HepG2 (cell line): ENCODE results near the gene STX5. TPM values are rescaled to one million over a fixed set of nuclear protein-coding genes. Genes with fewer than 3 reads are reported as not detected.

Source experiments
- EP300 ChIP-seq, 3 experiments: sonication (generic) in 1 of 3; formaldehyde crosslinking in 1 of 3; IDR thresholded peaks; 2 replicates each; pipeline versions ENCODE4 v1.5.1 to v1.6.1; 2011 to 2020; ENCODE audit warnings: low read depth in 2 of 3, low read length in 2 of 3, borderline replicate concordance in 1 of 3, improper control_type of control experiment in 1 of 3, mild to moderate bottlenecking in 1 of 3, missing genetic modification reagents in 1 of 3, moderate library complexity in 1 of 3
- IKZF4 ChIP-seq: sonication (generic); formaldehyde crosslinking; IDR thresholded peaks from 2 replicates; pipeline ENCODE4 v1.5.1; 2020; ENCODE audit warnings: borderline replicate concordance, mild to moderate bottlenecking, low read depth, missing genetic modification reagents; ENCODE audit errors: not compliant biosample characterization
- MXD4 ChIP-seq: IDR thresholded peaks from 2 replicates; pipeline ENCODE4 v1.6.1; 2016; ENCODE audit warnings: mild to moderate bottlenecking, missing biosample characterization, missing genetic modification reagents
- POLR2G ChIP-seq: fragments of 200-400 bp; formaldehyde crosslinking; IDR thresholded peaks from 2 replicates; pipeline ENCODE4 v1.6.1; 2018; ENCODE audit warnings: mild to moderate bottlenecking, low read depth, low read length, moderate library complexity
- RFX3 ChIP-seq: IDR thresholded peaks from 2 replicates; pipeline ENCODE4 v1.6.1; 2016; ENCODE audit warnings: missing biosample characterization, missing genetic modification reagents
- RXRB ChIP-seq: IDR thresholded peaks from 2 replicates; pipeline ENCODE4 v1.6.1; 2016; ENCODE audit warnings: borderline replicate concordance, missing genetic modification reagents, missing compliant biosample characterization
- SMYD3 ChIP-seq: sonication (generic); formaldehyde crosslinking; IDR thresholded peaks from 2 replicates; pipeline ENCODE4 v1.8.1; 2023; ENCODE audit warnings: mild to moderate bottlenecking, missing genetic modification reagents
- STAG1 ChIP-seq: sonication (generic); formaldehyde crosslinking; IDR thresholded peaks from 2 replicates; pipeline ENCODE4 v1.4.0; 2020; ENCODE audit warnings: missing genetic modification reagents
- U2AF1 ChIP-seq: fragments of 200-400 bp; formaldehyde crosslinking; optimal IDR thresholded peaks from 2 replicates; pipeline ENCODE3; 2017; ENCODE audit warnings: mild to moderate bottlenecking, low read depth, low read length
- ZNF17 ChIP-seq: sonication (generic); formaldehyde crosslinking; IDR thresholded peaks from 2 replicates; pipeline ENCODE4 v1.5.0; 2020; ENCODE audit warnings: mild to moderate bottlenecking, missing genetic modification reagents
- ZNF260 ChIP-seq: sonication (generic); formaldehyde crosslinking; IDR thresholded peaks from 2 replicates; pipeline ENCODE4 v1.4.0; 2020; ENCODE audit warnings: missing genetic modification reagents, low read depth, mild to moderate bottlenecking, borderline replicate concordance
- ZNF615 ChIP-seq: sonication (generic); formaldehyde crosslinking; IDR thresholded peaks from 2 replicates; pipeline ENCODE4 v1.5.0; 2020; ENCODE audit warnings: mild to moderate bottlenecking, missing genetic modification reagents, borderline replicate concordance
- ZNF678 ChIP-seq: sonication (generic); formaldehyde crosslinking; IDR thresholded peaks from 2 replicates; pipeline ENCODE4 v1.4.0; 2020; ENCODE audit warnings: mild to moderate bottlenecking, missing genetic modification reagents
- ZNF761 ChIP-seq: sonication (generic); formaldehyde crosslinking; conservative IDR thresholded peaks from 2 replicates; pipeline ENCODE4 v1.4.0; 2020; ENCODE audit warnings: mild to moderate bottlenecking, missing genetic modification reagents
- polyA plus RNA-seq, 8 experiments: library from polyadenylated mRNA; depleted of rRNA in 3 of 8; stranded (reverse) in 7 of 8; unstranded in 1 of 8; fragments of >200 nt; fragmentation: Illumina TruSeq in 4 of 8; extraction: Trizol in 4 of 8; gene quantifications; 2 replicates each; pipeline versions ENCODE4 v1.2.1 to v1.2.3, GENCODE V29; 2011 to 2016; ENCODE audit warnings: low read depth in 4 of 8, missing spikeins in 1 of 8, mixed read lengths in 1 of 8; ENCODE audit not compliant: insufficient read depth in 1 of 8
- total RNA-seq, 5 experiments: library from RNA; depleted of rRNA; stranded (reverse); fragments of >200 nt; fragmentation: Illumina TruSeq; extraction: Trizol; gene quantifications; 2 replicates each; pipeline ENCODE4 v1.2.3, GENCODE V29; 2016; ENCODE audit warnings: low read depth in 1 of 5
- TF ChIP-seq, protein P1 (sequence below): sonication (generic); formaldehyde crosslinking; IDR thresholded peaks from 2 replicates; pipeline ENCODE4 v1.4.0; 2020; ENCODE audit warnings: missing genetic modification reagents
- TF ChIP-seq, protein P2 (sequence below): sonication (generic); formaldehyde crosslinking; IDR thresholded peaks from 2 replicates; pipeline ENCODE4 v1.4.0; 2020; ENCODE audit warnings: missing genetic modification reagents
- TF ChIP-seq, protein P3 (sequence below): IDR thresholded peaks from 2 replicates; pipeline ENCODE4 v1.6.1; 2016; ENCODE audit warnings: mild to moderate bottlenecking, missing biosample characterization, missing genetic modification reagents
- TF ChIP-seq, protein P4 (sequence below): sonication (generic); formaldehyde crosslinking; IDR thresholded peaks from 2 replicates; pipeline ENCODE4 v1.4.0; 2020; ENCODE audit warnings: low read depth, missing genetic modification reagents
- TF ChIP-seq, protein P5 (sequence below): sonication (generic); formaldehyde crosslinking; IDR thresholded peaks from 2 replicates; pipeline ENCODE4 v1.5.0; 2020; ENCODE audit warnings: missing genetic modification reagents

The STX5 gene
- total and polyA plus RNA-seq, 2 of the 13 experiments (the other 11 are each of a cell fraction or from before 2014, with no cell fraction given): 26.9 to 30.0 TPM

DNA sequence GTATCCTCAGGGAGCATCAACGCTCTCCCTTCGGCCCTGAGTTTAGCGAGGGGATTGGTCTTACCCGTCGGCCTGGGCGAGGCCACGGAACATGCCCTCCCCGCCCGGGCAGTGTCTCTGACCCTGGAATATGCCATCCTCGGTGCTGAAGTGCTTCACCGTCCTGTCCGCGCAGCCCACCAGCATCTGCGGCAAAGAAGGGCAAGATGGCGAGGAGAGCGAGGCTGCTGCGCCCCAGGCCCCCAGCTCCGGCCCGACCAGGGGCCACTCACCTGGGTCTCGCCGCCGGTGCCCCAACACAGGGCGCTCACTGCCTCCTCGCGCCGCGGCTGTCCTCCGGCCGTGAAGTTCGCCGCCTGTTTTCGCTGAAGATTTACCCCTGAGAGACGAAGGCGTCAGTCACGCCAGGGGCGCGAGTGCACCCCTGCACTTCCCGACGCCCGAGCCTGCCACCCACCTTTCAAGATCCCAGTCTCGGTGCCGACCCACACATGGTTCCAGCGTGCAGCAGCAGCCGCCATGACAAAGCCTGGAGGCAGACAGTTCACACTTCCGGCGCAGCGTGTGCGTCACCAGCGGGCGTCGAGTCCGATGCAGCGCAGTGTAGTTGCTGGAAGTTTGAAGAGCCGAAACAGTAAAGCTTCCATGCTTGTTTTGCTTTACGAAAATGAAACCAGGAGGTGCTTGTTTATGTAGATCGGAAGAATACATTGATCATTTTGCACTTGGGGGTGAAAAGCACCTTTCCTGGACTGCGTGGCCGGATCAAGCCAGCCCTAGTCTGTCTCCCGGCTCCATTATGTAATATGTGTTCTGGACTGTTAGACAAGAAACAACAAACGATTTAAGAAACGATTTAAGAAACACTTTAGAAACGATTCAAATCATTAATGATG is 7.4 kb upstream of the STX5 start, which contains the start of gene WDR74 (continued):
- TF ChIP-seq IKZF4 (no peak), ZNF761 (CRISPR knock-in tag) (peak; percentile 86; the same call in 1 of the 2 replicates), ZNF260 (no peak), STAG1 (no peak), U2AF1 (peak; percentile 89), MXD4 (CRISPR knock-in tag) (peak; percentile 99), ZNF678 (CRISPR knock-in tag) (0 out of 2 replicates have a peak, but pooled peaks have one; percentile 79), RFX3 (CRISPR knock-in tag) (no peak), POLR2G (peak; percentile 93), EP300 (IDR thresholded peaks at IDR 0.05; ENCODE audit: low read depth in 2 of 2, low read length in 2 of 2) (no peak; a peak in 1 of 4 replicates), EP300 (CRISPR knock-in tag; IDR thresholded peaks at IDR 0.05; ENCODE audit: borderline replicate concordance) (no peak; the same call in 1 of the 2 replicates), SMYD3 (CRISPR knock-in tag) (peak; percentile 55; the same call in 1 of the 2 replicates), ZNF17 (CRISPR knock-in tag) (no peak), ZNF615 (CRISPR knock-in tag) (no peak), RXRB (CRISPR knock-in tag) (peak; percentile 76; the same call in 1 of the 2 replicates)
- TF ChIP-seq, protein P1, sequence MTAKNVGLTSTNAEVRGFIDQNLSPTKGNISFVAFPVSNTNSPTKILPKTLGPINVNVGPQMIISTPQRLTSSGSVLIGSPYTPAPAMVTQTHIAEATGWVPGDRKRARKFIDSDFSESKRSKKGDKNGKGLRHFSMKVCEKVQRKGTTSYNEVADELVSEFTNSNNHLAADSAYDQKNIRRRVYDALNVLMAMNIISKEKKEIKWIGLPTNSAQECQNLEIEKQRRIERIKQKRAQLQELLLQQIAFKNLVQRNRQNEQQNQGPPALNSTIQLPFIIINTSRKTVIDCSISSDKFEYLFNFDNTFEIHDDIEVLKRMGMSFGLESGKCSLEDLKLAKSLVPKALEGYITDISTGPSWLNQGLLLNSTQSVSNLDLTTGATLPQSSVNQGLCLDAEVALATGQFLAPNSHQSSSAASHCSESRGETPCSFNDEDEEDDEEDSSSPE: peak; percentile 61; the same call in 1 of the 2 replicates
- TF ChIP-seq, protein P2, sequence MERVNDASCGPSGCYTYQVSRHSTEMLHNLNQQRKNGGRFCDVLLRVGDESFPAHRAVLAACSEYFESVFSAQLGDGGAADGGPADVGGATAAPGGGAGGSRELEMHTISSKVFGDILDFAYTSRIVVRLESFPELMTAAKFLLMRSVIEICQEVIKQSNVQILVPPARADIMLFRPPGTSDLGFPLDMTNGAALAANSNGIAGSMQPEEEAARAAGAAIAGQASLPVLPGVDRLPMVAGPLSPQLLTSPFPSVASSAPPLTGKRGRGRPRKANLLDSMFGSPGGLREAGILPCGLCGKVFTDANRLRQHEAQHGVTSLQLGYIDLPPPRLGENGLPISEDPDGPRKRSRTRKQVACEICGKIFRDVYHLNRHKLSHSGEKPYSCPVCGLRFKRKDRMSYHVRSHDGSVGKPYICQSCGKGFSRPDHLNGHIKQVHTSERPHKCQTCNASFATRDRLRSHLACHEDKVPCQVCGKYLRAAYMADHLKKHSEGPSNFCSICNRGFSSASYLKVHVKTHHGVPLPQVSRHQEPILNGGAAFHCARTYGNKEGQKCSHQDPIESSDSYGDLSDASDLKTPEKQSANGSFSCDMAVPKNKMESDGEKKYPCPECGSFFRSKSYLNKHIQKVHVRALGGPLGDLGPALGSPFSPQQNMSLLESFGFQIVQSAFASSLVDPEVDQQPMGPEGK: no peak
- TF ChIP-seq, protein P3, sequence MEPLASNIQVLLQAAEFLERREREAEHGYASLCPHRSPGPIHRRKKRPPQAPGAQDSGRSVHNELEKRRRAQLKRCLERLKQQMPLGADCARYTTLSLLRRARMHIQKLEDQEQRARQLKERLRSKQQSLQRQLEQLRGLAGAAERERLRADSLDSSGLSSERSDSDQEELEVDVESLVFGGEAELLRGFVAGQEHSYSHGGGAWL: peak; percentile 97
- TF ChIP-seq, protein P4, sequence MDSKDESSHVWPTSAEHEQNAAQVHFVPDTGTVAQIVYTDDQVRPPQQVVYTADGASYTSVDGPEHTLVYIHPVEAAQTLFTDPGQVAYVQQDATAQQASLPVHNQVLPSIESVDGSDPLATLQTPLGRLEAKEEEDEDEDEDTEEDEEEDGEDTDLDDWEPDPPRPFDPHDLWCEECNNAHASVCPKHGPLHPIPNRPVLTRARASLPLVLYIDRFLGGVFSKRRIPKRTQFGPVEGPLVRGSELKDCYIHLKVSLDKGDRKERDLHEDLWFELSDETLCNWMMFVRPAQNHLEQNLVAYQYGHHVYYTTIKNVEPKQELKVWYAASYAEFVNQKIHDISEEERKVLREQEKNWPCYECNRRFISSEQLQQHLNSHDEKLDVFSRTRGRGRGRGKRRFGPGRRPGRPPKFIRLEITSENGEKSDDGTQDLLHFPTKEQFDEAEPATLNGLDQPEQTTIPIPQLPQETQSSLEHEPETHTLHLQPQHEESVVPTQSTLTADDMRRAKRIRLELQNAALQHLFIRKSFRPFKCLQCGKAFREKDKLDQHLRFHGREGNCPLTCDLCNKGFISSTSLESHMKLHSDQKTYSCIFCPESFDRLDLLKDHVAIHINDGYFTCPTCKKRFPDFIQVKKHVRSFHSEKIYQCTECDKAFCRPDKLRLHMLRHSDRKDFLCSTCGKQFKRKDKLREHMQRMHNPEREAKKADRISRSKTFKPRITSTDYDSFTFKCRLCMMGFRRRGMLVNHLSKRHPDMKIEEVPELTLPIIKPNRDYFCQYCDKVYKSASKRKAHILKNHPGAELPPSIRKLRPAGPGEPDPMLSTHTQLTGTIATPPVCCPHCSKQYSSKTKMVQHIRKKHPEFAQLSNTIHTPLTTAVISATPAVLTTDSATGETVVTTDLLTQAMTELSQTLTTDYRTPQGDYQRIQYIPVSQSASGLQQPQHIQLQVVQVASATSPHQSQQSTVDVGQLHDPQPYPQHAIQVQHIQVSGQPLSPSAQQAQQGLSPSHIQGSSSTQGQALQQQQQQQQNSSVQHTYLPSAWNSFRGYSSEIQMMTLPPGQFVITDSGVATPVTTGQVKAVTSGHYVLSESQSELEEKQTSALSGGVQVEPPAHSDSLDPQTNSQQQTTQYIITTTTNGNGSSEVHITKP: no peak
- TF ChIP-seq, protein P5, sequence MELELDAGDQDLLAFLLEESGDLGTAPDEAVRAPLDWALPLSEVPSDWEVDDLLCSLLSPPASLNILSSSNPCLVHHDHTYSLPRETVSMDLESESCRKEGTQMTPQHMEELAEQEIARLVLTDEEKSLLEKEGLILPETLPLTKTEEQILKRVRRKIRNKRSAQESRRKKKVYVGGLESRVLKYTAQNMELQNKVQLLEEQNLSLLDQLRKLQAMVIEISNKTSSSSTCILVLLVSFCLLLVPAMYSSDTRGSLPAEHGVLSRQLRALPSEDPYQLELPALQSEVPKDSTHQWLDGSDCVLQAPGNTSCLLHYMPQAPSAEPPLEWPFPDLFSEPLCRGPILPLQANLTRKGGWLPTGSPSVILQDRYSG (CRISPR knock-in tag): no peak
